ENCODE results near the gene XRN2.

DNA sequence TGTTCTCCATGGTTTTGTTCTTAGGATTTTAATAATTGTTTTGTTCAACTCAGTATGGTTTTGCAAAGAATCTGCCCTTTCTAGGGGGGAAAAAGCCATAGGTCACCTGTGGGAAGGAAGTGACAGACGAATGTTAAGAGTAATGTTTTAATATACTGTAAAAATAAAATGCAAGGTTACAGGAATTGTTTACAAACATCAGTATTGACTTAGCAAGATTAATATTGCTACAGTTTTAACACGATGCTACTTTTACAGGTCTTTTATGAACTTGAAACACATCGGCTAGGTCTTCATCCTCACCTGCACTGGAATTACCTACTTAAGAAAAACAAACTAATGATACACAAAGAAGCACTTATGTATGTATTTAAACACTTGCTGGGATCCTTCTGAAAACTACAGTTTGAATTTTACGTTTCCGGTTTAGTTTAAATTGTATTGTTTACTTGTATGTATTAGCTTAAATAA lies 95.9 kb downstream of the XRN2 start:
- TF ChIP-seq, protein P1, sequence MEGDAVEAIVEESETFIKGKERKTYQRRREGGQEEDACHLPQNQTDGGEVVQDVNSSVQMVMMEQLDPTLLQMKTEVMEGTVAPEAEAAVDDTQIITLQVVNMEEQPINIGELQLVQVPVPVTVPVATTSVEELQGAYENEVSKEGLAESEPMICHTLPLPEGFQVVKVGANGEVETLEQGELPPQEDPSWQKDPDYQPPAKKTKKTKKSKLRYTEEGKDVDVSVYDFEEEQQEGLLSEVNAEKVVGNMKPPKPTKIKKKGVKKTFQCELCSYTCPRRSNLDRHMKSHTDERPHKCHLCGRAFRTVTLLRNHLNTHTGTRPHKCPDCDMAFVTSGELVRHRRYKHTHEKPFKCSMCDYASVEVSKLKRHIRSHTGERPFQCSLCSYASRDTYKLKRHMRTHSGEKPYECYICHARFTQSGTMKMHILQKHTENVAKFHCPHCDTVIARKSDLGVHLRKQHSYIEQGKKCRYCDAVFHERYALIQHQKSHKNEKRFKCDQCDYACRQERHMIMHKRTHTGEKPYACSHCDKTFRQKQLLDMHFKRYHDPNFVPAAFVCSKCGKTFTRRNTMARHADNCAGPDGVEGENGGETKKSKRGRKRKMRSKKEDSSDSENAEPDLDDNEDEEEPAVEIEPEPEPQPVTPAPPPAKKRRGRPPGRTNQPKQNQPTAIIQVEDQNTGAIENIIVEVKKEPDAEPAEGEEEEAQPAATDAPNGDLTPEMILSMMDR (IDR thresholded peaks at IDR 0.05), result no peak
- TF ChIP-seq, protein P2, sequence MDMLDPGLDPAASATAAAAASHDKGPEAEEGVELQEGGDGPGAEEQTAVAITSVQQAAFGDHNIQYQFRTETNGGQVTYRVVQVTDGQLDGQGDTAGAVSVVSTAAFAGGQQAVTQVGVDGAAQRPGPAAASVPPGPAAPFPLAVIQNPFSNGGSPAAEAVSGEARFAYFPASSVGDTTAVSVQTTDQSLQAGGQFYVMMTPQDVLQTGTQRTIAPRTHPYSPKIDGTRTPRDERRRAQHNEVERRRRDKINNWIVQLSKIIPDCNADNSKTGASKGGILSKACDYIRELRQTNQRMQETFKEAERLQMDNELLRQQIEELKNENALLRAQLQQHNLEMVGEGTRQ (CRISPR knock-in tag; IDR thresholded peaks at IDR 0.05), result no peak
- no peak for TF ChIP-seq ZBTB43 (CRISPR knock-in tag; IDR thresholded peaks at IDR 0.05)
